Smooth muscle cell (in vitro differentiated cells): ENCODE data around the gene IL37. TPM values are rescaled to one million over a fixed set of nuclear protein-coding genes. Genes with fewer than 3 reads are reported as not detected.
A peak's percentile ranks its signal among the peaks of the same experiment; 100 is the strongest.

ENCODE experiments used
- DNase-seq: peaks from one replicate; lab custom pipeline; 2025; ENCODE audit not compliant: unreplicated experiment; lab: John Stamatoyannopoulos, UW
- H2AFZ ChIP-seq: fragments of 200-600 bp; sonication (generic); 2 replicates; pipeline ENCODE4 v1.6.0; 2016; ENCODE audit warnings: antibody characterized with exemption, low read depth, mild to moderate bottlenecking
- H3F3A ChIP-seq: fragments of 200-600 bp; sonication (generic); 2 replicates; pipeline ENCODE4 v1.6.0; 2017; ENCODE audit warnings: antibody characterized with exemption, low read depth
- H3K27ac ChIP-seq: fragments of 200-600 bp; sonication (generic); 2 replicates; pipeline ENCODE4 v1.5.1; 2016; ENCODE audit warnings: low read depth, mild to moderate bottlenecking
- H3K27me3 ChIP-seq: fragments of 200-600 bp; sonication (generic); 2 replicates; pipeline ENCODE4 v1.6.1; 2016; ENCODE audit warnings: low read depth, mild to moderate bottlenecking
- H3K36me3 ChIP-seq: fragments of 200-600 bp; sonication (generic); 2 replicates; pipeline ENCODE4 v1.5.1; 2016; ENCODE audit warnings: low read depth
- H3K4me1 ChIP-seq: fragments of 200-600 bp; sonication (generic); 2 replicates; pipeline ENCODE4 v1.5.1; 2016; ENCODE audit warnings: low read depth
- H3K4me2 ChIP-seq: fragments of 200-600 bp; sonication (generic); 2 replicates; pipeline ENCODE4 v1.6.0; 2016; ENCODE audit warnings: mild to moderate bottlenecking
- H3K4me3 ChIP-seq: fragments of 200-600 bp; sonication (generic); 2 replicates; pipeline ENCODE4 v1.5.1; 2016; ENCODE audit warnings: mild to moderate bottlenecking
- H3K79me2 ChIP-seq: fragments of 200-600 bp; sonication (generic); 2 replicates; pipeline ENCODE4 v1.6.0; 2016; ENCODE audit warnings: low read depth, mild to moderate bottlenecking
- H3K9ac ChIP-seq: fragments of 200-600 bp; sonication (generic); 2 replicates; pipeline ENCODE4 v1.6.0; 2016; ENCODE audit warnings: low read depth
- H3K9me3 ChIP-seq: fragments of 200-600 bp; sonication (generic); replicated peaks from 2 replicates; pipeline ENCODE4 v1.5.1; 2016; ENCODE audit warnings: low read depth
- H4K20me1 ChIP-seq: fragments of 200-600 bp; sonication (generic); 2 replicates; pipeline ENCODE4 v1.6.0; 2016; ENCODE audit warnings: low read depth
- WGBS: methylation state at CpG from one replicate; pipeline ENCODE4 v1.1.7; 2016; ENCODE audit warnings: low lambda C conversion rate; 5-methylcytosine and 5-hydroxymethylcytosine counted together
- polyA plus RNA-seq: library from polyadenylated mRNA; unstranded; fragments of >200 nt; fragmentation: Nextera tagmentation; extraction: Ambion mirVana; gene quantifications from 2 replicates; pipeline ENCODE4 v1.2.1, GENCODE V29; 2016
- total RNA-seq: library from RNA; depleted of rRNA; stranded (reverse); fragments of >200 nt; gene quantifications from 2 replicates; pipeline ENCODE4 v1.2.3, GENCODE V29; 2014
- TF ChIP-seq, protein P1 (sequence below): fragments of 200-600 bp; sonication (generic); IDR thresholded peaks from 2 replicates; pipeline ENCODE4 v1.5.1; 2017; ENCODE audit warnings: borderline replicate concordance, mild to moderate bottlenecking, antibody characterized with exemption; ENCODE audit not compliant: insufficient read depth, poor library complexity, severe bottlenecking

IL37 gene
- total and polyA plus RNA-seq, 2 experiments from 2014 or later = not detected

DNA sequence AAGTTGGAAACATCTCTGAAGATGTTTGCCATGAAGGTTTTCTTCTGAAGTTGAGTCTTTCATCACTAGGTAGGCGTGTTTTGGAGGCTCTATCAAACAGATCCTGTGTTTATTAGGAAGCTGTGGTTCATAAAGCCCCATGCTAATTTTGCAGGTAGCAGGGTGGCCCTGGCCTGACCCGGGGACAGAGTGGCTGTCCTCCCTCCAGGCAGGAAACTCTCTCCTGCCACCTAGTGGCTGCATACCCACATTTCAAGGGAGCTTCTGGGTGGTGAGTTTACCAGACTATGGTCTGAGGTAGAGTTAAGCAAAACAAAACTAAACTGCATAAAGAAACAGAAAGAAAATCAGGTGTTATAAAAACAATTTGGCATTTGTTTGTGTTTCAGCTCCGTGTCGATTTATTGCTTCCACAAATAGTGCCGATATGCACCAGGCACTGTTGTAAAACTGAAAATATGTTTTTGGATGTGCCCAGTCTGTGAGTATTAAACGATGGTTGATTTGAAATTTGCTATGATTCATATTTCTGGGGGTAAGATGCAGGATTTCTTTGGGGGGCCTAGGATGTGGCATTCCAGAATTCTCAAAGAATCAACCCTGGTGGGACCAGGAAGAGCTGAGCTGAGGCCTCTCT is 26.0 kb upstream of the IL37 start:
- H3K9me3 ChIP-seq = no peaks in the 10 kb centered on the region
- H4K20me1 ChIP-seq = no peaks in the 10 kb centered on the region
- no peak overlapping the region for H2AFZ ChIP-seq
- H3K27me3 ChIP-seq = no peaks in the 10 kb centered on the region
- H3K4me2 ChIP-seq = no peak overlapping the region
- no peak for DNase-seq
- H3K4me1 ChIP-seq = no peaks in the 10 kb centered on the region
- H3K9ac ChIP-seq = no peak overlapping the region
- no peaks in the 10 kb centered on the region for H3K79me2 ChIP-seq
- no peak overlapping the region for H3K27ac ChIP-seq
- TF ChIP-seq, protein P1, sequence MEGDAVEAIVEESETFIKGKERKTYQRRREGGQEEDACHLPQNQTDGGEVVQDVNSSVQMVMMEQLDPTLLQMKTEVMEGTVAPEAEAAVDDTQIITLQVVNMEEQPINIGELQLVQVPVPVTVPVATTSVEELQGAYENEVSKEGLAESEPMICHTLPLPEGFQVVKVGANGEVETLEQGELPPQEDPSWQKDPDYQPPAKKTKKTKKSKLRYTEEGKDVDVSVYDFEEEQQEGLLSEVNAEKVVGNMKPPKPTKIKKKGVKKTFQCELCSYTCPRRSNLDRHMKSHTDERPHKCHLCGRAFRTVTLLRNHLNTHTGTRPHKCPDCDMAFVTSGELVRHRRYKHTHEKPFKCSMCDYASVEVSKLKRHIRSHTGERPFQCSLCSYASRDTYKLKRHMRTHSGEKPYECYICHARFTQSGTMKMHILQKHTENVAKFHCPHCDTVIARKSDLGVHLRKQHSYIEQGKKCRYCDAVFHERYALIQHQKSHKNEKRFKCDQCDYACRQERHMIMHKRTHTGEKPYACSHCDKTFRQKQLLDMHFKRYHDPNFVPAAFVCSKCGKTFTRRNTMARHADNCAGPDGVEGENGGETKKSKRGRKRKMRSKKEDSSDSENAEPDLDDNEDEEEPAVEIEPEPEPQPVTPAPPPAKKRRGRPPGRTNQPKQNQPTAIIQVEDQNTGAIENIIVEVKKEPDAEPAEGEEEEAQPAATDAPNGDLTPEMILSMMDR = peak; percentile 67
- 51% methylated on average over 6 of the region's 6 CpGs for WGBS
- no peak overlapping the region for H3K4me3 ChIP-seq
- H3K36me3 ChIP-seq = no peaks in the 10 kb centered on the region
- H3F3A ChIP-seq = peaks cover 17% of the 10 kb centered on the region

DNA sequence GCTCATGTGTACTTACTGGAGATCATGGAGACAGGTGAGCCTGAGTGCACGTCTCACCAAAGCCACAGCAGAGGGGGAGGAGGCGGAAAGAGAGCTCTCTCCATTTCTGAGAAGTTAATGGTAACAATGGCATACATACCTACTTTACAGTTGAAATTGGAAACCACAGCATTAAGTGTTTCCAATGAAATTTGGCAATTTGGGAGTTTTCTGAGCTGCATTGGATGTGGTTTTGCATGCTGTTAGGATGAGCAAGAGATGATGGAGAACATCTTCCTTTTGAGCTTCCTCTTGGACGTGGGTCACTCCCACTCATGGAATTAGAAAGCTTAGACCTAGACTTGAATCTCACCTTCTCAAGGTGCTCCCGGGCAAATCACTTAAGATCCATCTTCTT is 25.5 kb upstream of the IL37 start:
- 80% methylated on average over 4 of the region's 4 CpGs for WGBS
- no peaks in the 10 kb centered on the region for H3K27me3 ChIP-seq
- H3K36me3 ChIP-seq = no peaks in the 10 kb centered on the region
- H3K9me3 ChIP-seq = no peaks in the 10 kb centered on the region
- no peaks in the 10 kb centered on the region for H3K79me2 ChIP-seq
- H4K20me1 ChIP-seq = no peaks in the 10 kb centered on the region
- peaks cover 16% of the 10 kb centered on the region for H3F3A ChIP-seq
- DNase-seq = no peak
- H2AFZ ChIP-seq = no peak overlapping the region
- H3K4me1 ChIP-seq = no peaks in the 10 kb centered on the region
- no peak overlapping the region for H3K9ac ChIP-seq
- no peak overlapping the region for H3K4me3 ChIP-seq
- no peak overlapping the region for H3K27ac ChIP-seq
- H3K4me2 ChIP-seq = no peak overlapping the region
- TF ChIP-seq, protein P1 = no peak

DNA sequence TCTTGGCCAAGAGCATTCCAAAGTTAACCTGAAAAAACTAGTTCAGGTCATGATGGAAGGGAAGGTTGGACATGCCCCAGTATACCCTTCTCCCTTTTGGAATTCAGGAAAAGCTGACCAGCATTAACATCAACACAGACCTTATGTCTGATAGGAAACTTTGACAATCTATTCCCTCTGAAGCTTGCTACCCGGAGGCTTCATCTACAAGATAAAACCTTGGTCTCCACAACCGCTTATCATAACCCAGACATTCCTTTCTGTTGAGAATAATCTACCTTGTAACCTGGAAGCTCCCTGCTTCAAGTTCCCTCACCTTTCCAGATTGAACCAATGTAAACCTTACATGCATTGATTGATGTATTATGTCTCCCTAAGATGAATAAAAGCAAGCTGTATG is 24.7 kb upstream of the IL37 start:
- no peak overlapping the region for H3K9ac ChIP-seq
- H3K4me1 ChIP-seq = no peaks in the 10 kb centered on the region
- H3K4me3 ChIP-seq = no peak overlapping the region
- WGBS = 75% methylated on average over 2 of the region's 2 CpGs
- H3K9me3 ChIP-seq = no peaks in the 10 kb centered on the region
- no peaks in the 10 kb centered on the region for H4K20me1 ChIP-seq
- no peak overlapping the region for H3K27ac ChIP-seq
- H3K79me2 ChIP-seq = no peaks in the 10 kb centered on the region
- H3K4me2 ChIP-seq = no peak overlapping the region
- no peak overlapping the region for H2AFZ ChIP-seq
- TF ChIP-seq, protein P1 = no peak
- no peak for DNase-seq
- no peaks in the 10 kb centered on the region for H3K36me3 ChIP-seq
- H3F3A ChIP-seq = peaks cover 10% of the 10 kb centered on the region
- H3K27me3 ChIP-seq = no peaks in the 10 kb centered on the region

DNA sequence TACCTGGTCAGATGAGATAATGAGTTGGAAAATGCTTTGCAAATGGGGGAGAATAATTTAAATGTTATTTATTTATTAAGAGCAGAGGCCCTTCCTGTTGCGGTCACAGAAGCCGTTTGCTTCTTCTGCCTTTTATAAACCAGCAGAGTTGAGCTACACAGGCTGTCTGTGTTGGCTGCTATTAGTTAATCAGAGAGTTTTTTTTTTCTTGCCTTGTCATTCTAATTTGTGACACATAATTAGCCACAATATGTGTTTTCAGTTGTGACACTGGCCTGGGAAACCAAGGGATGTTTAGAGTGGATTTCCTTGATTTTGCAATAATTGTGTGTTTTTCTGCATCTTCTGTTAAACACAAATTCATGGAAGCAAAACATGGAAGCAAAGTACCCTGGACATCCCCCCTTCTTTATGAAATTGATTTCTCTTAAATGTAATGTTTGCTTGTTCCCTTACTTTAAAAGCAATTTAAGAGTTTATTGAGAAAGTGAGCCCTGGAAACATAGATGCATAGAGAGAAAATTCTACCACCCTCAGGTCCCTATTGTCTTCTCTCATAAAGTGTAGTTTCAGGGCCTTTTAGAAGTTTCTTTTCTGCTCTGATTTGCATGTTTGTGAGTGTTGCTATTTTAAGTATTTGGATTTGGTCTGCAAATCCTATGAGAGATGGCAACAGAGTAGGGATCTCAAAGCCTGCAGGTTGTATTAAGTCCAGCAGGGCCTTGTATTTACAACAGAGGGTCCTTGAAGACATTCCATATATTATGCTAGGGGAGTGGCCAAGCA is 22.8 kb upstream of the IL37 start:
- Histone ChIP-seq H3K4me1 (no peaks in the 10 kb centered on the region), H3K27ac (no peak overlapping the region), H3F3A (no peaks in the 10 kb centered on the region), H3K9ac (no peak overlapping the region), H4K20me1 (no peaks in the 10 kb centered on the region), H3K4me3 (no peak overlapping the region), H3K36me3 (no peaks in the 10 kb centered on the region), H3K9me3 (no peaks in the 10 kb centered on the region), H3K4me2 (no peak overlapping the region), H2AFZ (peak overlapping the region; percentile 41), H3K27me3 (no peaks in the 10 kb centered on the region), H3K79me2 (no peaks in the 10 kb centered on the region)
- TF ChIP-seq, protein P1 = no peak
- 71% methylated on average over 2 of the region's 2 CpGs for WGBS
- DNase-seq = no peak
